Measurements from ENCODE around the gene SNRPA1. TPM values are rescaled to one million over a fixed set of nuclear protein-coding genes. Genes with fewer than 3 reads are reported as not detected.

The SNRPA1 gene
- total and polyA plus RNA-seq, 9 of the 15 experiments (the other 6 are each of a cell fraction or from before 2014, with no cell fraction given), result 62.7 to 245 (median 189) TPM

DNA sequence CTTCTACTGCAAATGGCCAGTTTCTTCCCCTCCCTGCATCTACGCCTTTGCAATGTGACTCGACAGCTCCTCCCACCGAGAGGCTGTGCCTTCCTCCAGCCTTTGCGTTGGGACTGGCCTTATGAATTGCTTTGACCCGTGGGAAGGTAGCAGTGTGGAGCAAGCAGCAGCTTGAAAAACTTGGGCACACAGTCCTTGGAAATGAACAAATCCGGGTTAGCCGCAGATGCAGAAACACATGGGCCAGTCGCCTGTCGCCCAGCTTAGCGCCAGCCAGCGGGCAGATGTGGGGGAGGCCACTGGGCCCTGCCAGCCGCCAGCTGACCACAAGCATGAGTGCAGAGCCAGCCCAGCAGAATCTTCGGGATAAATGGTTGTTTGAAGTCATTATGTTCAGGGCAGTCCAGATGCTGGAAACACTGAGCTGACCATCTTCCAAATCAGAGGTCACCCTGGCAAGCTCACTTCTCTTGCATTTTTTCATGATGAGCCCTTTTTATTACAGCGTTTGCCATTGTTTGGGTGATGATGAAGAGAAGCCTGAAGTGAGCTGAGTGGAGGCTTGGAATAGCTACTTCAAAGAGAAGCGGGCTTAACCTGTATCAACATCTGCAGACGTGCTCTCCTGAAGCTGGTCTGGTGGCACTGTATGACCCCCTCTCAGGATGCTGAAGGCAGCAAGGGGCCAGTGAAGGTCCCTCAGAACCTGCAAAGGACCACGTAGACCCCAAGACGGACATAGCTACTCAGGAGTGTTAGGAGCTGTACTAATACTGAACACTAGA lies 27.5 kb downstream of the SNRPA1 start (continued):
- TF ChIP-seq, protein P1, sequence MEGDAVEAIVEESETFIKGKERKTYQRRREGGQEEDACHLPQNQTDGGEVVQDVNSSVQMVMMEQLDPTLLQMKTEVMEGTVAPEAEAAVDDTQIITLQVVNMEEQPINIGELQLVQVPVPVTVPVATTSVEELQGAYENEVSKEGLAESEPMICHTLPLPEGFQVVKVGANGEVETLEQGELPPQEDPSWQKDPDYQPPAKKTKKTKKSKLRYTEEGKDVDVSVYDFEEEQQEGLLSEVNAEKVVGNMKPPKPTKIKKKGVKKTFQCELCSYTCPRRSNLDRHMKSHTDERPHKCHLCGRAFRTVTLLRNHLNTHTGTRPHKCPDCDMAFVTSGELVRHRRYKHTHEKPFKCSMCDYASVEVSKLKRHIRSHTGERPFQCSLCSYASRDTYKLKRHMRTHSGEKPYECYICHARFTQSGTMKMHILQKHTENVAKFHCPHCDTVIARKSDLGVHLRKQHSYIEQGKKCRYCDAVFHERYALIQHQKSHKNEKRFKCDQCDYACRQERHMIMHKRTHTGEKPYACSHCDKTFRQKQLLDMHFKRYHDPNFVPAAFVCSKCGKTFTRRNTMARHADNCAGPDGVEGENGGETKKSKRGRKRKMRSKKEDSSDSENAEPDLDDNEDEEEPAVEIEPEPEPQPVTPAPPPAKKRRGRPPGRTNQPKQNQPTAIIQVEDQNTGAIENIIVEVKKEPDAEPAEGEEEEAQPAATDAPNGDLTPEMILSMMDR (IDR thresholded peaks at IDR 0.05 in 2 of 3, conservative IDR thresholded peaks at IDR 0.05 in 1 of 3; ENCODE audit: insufficient read depth in 2 of 3, low read depth in 1 of 3, low read length in 3 of 3), result 0 out of 6 replicates have a peak, but pooled peaks of 1 of the 3 experiments have one; percentile 21
- TF ChIP-seq KLF10 (CRISPR knock-in tag; IDR thresholded peaks at IDR 0.05), result no peak
- TF ChIP-seq HNRNPL (IDR thresholded peaks at IDR 0.05; ENCODE audit: low read depth, low read length), result no peak
- TF ChIP-seq, protein P2, sequence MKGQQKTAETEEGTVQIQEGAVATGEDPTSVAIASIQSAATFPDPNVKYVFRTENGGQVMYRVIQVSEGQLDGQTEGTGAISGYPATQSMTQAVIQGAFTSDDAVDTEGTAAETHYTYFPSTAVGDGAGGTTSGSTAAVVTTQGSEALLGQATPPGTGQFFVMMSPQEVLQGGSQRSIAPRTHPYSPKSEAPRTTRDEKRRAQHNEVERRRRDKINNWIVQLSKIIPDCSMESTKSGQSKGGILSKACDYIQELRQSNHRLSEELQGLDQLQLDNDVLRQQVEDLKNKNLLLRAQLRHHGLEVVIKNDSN (CRISPR knock-in tag; IDR thresholded peaks at IDR 0.05), result no peak
- no peak for TF ChIP-seq CXXC5 (CRISPR knock-in tag; IDR thresholded peaks at IDR 0.05)
- peak; percentile 23 for TF ChIP-seq POLR2B (IDR thresholded peaks at IDR 0.05; ENCODE audit: low read depth, partially characterized antibody)
- no peak for TF ChIP-seq ARID1B (IDR thresholded peaks at IDR 0.05)
- TF ChIP-seq, protein P3, sequence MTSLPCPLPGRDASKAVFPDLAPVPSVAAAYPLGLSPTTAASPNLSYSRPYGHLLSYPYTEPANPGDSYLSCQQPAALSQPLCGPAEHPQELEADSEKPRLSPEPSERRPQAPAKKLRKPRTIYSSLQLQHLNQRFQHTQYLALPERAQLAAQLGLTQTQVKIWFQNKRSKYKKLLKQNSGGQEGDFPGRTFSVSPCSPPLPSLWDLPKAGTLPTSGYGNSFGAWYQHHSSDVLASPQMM (CRISPR knock-in tag; IDR thresholded peaks at IDR 0.05), result no peak
- no peak for TF ChIP-seq ZBED1 (IDR thresholded peaks at IDR 0.05)
- TF ChIP-seq ZKSCAN1 (IDR thresholded peaks at IDR 0.05; ENCODE audit: low read depth, low read length), result no peak
- no peak for TF ChIP-seq POLR2AphosphoS5 (IDR thresholded peaks at IDR 0.05; ENCODE audit: control insufficient read depth, insufficient read depth, low read depth, low read length)
- TF ChIP-seq ZNF76 (CRISPR knock-in tag; IDR thresholded peaks at IDR 0.05; ENCODE audit: borderline replicate concordance), result no peak
- TF ChIP-seq CC2D1A (IDR thresholded peaks at IDR 0.05), result no peak
- no peak for TF ChIP-seq ZFP36 (IDR thresholded peaks at IDR 0.05; ENCODE audit: low read depth, low read length, partially characterized antibody)
- TF ChIP-seq ZNF717 (CRISPR knock-in tag; IDR thresholded peaks at IDR 0.05), result no peak
- TF ChIP-seq BHLHE40 (IDR thresholded peaks at IDR 0.05; ENCODE audit: low read length), result no peak
- no peak for TF ChIP-seq CSDE1 (IDR thresholded peaks at IDR 0.05)
- no peak for TF ChIP-seq ZNF140 (CRISPR knock-in tag; IDR thresholded peaks at IDR 0.05)
- TF ChIP-seq POLR2G (IDR thresholded peaks at IDR 0.05; ENCODE audit: low read depth, low read length), result peak; percentile 60
- TF ChIP-seq SIN3B (IDR thresholded peaks at IDR 0.05; ENCODE audit: low read depth), result no peak
- TF ChIP-seq ZNF146 (CRISPR knock-in tag; IDR thresholded peaks at IDR 0.05; ENCODE audit: unreplicated experiment), result no peak

Data from K562 (cell line).